Measurements from ENCODE around the gene PDE1C.

Gene PDE1C

GRCh38 chr7:31825576-31825975 lies 244.6 kb downstream of the PDE1C start:
- no peak overlapping the region for H3K4me3 ChIP-seq (ENCODE audit: low read depth, low read length)
- no peak for DNase-seq (ENCODE audit: low read depth)
- TF ChIP-seq MYC (IDR thresholded peaks at IDR 0.05; ENCODE audit: low read depth, low read length): no peak
- no peak for TF ChIP-seq MAX (IDR thresholded peaks at IDR 0.05; ENCODE audit: low read depth, low read length)
- TF ChIP-seq POLR2A (IDR thresholded peaks at IDR 0.05; ENCODE audit: extremely low read depth, insufficient read length): no peak
- TF ChIP-seq, protein P1, sequence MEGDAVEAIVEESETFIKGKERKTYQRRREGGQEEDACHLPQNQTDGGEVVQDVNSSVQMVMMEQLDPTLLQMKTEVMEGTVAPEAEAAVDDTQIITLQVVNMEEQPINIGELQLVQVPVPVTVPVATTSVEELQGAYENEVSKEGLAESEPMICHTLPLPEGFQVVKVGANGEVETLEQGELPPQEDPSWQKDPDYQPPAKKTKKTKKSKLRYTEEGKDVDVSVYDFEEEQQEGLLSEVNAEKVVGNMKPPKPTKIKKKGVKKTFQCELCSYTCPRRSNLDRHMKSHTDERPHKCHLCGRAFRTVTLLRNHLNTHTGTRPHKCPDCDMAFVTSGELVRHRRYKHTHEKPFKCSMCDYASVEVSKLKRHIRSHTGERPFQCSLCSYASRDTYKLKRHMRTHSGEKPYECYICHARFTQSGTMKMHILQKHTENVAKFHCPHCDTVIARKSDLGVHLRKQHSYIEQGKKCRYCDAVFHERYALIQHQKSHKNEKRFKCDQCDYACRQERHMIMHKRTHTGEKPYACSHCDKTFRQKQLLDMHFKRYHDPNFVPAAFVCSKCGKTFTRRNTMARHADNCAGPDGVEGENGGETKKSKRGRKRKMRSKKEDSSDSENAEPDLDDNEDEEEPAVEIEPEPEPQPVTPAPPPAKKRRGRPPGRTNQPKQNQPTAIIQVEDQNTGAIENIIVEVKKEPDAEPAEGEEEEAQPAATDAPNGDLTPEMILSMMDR (IDR thresholded peaks at IDR 0.05; ENCODE audit: low read depth, low read length): no peak

- no peak for TF ChIP-seq MYC (IDR thresholded peaks at IDR 0.05; ENCODE audit: low read depth, low read length)
- TF ChIP-seq, protein P1 (IDR thresholded peaks at IDR 0.05; ENCODE audit: low read depth, low read length): no peak
- no peak for TF ChIP-seq MAX (IDR thresholded peaks at IDR 0.05; ENCODE audit: low read depth, low read length)
- no peak for TF ChIP-seq POLR2A (IDR thresholded peaks at IDR 0.05; ENCODE audit: extremely low read depth, insufficient read length)
- no peak overlapping the region for H3K4me3 ChIP-seq (ENCODE audit: low read depth, low read length)
- DNase-seq (ENCODE audit: low read depth): no peak
Observed at GRCh38 chr7:31819031-31819430, 251.2 kb downstream of the PDE1C start.

DNA sequence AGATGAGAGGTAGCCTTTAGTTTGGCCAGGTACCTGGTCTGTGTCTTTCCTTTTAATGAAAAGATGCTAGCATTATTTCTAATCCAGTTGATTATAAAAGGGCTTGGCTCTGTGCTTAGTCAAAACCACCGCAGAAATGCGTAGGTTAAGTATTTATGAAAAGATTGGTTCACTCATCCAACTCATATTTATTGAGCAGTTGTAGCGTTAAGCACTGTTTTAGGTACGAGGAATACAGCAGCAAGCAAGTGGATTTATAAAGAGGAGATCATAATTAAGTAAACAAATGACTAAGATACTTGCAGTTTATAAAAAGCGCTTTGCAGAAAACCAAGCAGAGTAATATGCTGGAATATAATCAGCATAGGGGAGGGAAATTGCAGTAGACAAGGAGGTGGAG lies 253.4 kb downstream of the PDE1C start:
- DNase-seq (ENCODE audit: low read depth): no peak
- H3K4me3 ChIP-seq (ENCODE audit: low read depth, low read length): no peak overlapping the region
- TF ChIP-seq MYC (IDR thresholded peaks at IDR 0.05; ENCODE audit: low read depth, low read length): no peak
- TF ChIP-seq, protein P1 (IDR thresholded peaks at IDR 0.05; ENCODE audit: low read depth, low read length): no peak
- TF ChIP-seq POLR2A (IDR thresholded peaks at IDR 0.05; ENCODE audit: extremely low read depth, insufficient read length): no peak
- no peak for TF ChIP-seq MAX (IDR thresholded peaks at IDR 0.05; ENCODE audit: low read depth, low read length)

DNA sequence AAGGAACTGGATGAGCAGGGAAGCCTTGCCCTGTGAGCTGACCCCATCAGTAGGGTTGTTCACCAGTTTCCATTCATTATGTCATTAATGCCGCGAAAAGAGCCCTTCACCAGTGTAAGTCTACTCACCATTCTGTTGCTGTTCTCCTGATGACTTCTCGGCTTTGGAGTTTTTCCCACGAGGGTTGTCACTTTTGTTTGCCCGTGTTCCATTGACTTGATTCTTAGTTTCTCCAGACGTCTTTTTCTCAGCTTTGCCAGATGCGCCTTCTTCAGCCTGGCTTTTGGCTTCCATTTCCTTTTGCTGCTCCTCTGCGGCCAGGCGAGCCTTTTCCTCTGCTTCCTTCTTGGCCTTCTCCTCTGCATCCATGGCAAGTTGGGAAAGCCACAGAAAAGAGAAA lies 254.4 kb downstream of the PDE1C start:
- H3K4me3 ChIP-seq (ENCODE audit: low read depth, low read length): no peak overlapping the region
- no peak for TF ChIP-seq MAX (IDR thresholded peaks at IDR 0.05; ENCODE audit: low read depth, low read length)
- no peak for TF ChIP-seq POLR2A (IDR thresholded peaks at IDR 0.05; ENCODE audit: extremely low read depth, insufficient read length)
- TF ChIP-seq, protein P1 (IDR thresholded peaks at IDR 0.05; ENCODE audit: low read depth, low read length): no peak
- TF ChIP-seq MYC (IDR thresholded peaks at IDR 0.05; ENCODE audit: low read depth, low read length): no peak
- DNase-seq (ENCODE audit: low read depth): no peak

DNA sequence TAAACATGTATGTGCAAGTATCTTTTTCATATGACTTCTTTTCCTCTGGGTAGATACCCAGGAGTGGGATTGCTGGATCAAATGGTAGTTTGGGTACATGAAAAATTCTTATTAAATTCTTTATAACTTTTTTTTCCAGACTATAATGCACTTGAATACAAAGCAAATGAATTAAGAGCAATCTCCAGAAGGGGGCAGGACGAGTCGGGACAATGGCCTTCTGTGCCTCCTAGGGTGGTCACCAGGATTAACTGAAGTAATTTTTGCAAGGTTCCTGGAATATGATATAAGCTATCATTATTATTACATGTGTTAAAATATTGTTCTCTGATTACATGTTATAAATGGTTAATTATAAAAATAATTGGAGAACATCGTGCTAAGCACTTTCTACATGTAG lies 256.0 kb downstream of the PDE1C start:
- no peak for TF ChIP-seq MYC (IDR thresholded peaks at IDR 0.05; ENCODE audit: low read depth, low read length)
- TF ChIP-seq, protein P1 (IDR thresholded peaks at IDR 0.05; ENCODE audit: low read depth, low read length): no peak
- no peak for TF ChIP-seq MAX (IDR thresholded peaks at IDR 0.05; ENCODE audit: low read depth, low read length)
- TF ChIP-seq POLR2A (IDR thresholded peaks at IDR 0.05; ENCODE audit: extremely low read depth, insufficient read length): no peak
- H3K4me3 ChIP-seq (ENCODE audit: low read depth, low read length): no peak overlapping the region
- DNase-seq (ENCODE audit: low read depth): peak; percentile 19

Data from NB4 (cell line).